ENCODE measurements around the gene STOM.

DNA sequence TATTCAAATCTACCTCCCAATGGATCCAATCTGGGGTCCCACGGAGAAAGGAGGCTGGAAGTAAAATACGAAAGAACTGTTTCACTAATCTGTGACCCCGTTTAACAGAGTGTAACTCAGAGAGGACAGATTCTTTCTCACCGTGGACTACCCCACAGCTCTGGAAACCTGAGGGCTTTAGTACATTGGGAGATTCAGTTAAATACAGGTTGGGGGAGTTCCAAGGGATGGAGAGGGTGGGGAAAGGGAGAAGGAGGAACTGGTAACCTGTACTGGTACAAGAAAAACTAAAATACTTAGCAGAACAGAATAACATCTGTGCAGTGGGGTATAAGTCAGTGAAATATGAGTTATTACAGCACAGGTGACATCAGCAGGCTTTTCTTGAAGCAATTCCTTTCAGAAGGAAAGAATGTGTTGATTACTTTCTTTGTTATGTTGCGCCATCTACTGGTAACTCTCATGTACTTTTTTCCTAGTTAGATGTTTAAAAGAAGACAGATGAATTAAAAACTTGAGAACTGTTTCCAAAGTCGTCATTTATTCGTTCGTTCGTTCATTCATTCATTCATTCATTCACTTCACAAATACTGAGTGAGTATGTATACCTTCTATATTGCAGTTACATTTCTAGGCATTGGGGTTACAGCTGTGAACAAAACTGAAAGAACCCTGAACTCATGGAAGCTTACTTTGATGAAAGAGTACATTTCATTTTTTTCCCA, 30.0 kb upstream of the STOM start:
- TF ChIP-seq, protein P1, sequence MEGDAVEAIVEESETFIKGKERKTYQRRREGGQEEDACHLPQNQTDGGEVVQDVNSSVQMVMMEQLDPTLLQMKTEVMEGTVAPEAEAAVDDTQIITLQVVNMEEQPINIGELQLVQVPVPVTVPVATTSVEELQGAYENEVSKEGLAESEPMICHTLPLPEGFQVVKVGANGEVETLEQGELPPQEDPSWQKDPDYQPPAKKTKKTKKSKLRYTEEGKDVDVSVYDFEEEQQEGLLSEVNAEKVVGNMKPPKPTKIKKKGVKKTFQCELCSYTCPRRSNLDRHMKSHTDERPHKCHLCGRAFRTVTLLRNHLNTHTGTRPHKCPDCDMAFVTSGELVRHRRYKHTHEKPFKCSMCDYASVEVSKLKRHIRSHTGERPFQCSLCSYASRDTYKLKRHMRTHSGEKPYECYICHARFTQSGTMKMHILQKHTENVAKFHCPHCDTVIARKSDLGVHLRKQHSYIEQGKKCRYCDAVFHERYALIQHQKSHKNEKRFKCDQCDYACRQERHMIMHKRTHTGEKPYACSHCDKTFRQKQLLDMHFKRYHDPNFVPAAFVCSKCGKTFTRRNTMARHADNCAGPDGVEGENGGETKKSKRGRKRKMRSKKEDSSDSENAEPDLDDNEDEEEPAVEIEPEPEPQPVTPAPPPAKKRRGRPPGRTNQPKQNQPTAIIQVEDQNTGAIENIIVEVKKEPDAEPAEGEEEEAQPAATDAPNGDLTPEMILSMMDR (IDR thresholded peaks at IDR 0.05) = peak; percentile 57 to 82 (median 80)
- no peak for TF ChIP-seq POLR2A (IDR thresholded peaks at IDR 0.05)

All from esophagus squamous epithelium (tissue), 4 donors.